Upper lobe of left lung (tissue), 4 donors: Measurements from ENCODE around the gene TBX4.
"Not testable (repeated sequence)": the region's sequence is repeated elsewhere in the genome, so short reads cannot be mapped to it uniquely, and the experiment has no call there.

Source experiments
- POLR2AphosphoS5 ChIP-seq, 2 donors: sonication (generic); formaldehyde crosslinking; IDR thresholded peaks; one replicate each; pipeline ENCODE4 v1.5.1; 2017; ENCODE audit warnings: antibody characterized with exemption in 2 of 2
- TF ChIP-seq, protein P1 (sequence below), 6 experiments: fragments of 450-650 bp in 4 of 6; fragments of 200-600 bp in 2 of 6; sonication (generic) in 2 of 6; IDR thresholded peaks; one replicate each; pipeline ENCODE4 v1.5.1; 2016 to 2019; ENCODE audit warnings: antibody characterized with exemption in 6 of 6

- TF ChIP-seq, protein P1, sequence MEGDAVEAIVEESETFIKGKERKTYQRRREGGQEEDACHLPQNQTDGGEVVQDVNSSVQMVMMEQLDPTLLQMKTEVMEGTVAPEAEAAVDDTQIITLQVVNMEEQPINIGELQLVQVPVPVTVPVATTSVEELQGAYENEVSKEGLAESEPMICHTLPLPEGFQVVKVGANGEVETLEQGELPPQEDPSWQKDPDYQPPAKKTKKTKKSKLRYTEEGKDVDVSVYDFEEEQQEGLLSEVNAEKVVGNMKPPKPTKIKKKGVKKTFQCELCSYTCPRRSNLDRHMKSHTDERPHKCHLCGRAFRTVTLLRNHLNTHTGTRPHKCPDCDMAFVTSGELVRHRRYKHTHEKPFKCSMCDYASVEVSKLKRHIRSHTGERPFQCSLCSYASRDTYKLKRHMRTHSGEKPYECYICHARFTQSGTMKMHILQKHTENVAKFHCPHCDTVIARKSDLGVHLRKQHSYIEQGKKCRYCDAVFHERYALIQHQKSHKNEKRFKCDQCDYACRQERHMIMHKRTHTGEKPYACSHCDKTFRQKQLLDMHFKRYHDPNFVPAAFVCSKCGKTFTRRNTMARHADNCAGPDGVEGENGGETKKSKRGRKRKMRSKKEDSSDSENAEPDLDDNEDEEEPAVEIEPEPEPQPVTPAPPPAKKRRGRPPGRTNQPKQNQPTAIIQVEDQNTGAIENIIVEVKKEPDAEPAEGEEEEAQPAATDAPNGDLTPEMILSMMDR (IDR thresholded peaks at IDR 0.05) = not testable (repeated sequence)
- not testable (repeated sequence) for TF ChIP-seq POLR2AphosphoS5 (IDR thresholded peaks at IDR 0.05)
These were observed 3.1 kb upstream of the TBX4 start for GRCh38 chr17:61449140-61449539.
